Activated naive CD8-positive, alpha-beta T cell treated with anti-CD3 and anti-CD28 coated beads for 36 hours (primary cell): ENCODE data around the gene ACTN2. TPM values are rescaled to one million over a fixed set of nuclear protein-coding genes. Genes with fewer than 3 reads are reported as not detected.
"Not testable (repeated sequence)": the region's sequence is repeated elsewhere in the genome, so short reads cannot be mapped to it uniquely, and the experiment has no call there.

Source experiments
- DNase-seq: peaks from one replicate; pipeline ENCODE4 v3.0.0; 2021
- H3K27ac Mint-ChIP-seq: one replicate; pipeline ENCODE4 v1.8.0; 2022; ENCODE audit warnings: mild to moderate bottlenecking, moderate library complexity, mixed read lengths
- H3K27me3 Mint-ChIP-seq: one replicate; pipeline ENCODE4 v1.8.0; 2022; ENCODE audit warnings: mild to moderate bottlenecking, mixed read lengths
- H3K36me3 Mint-ChIP-seq: one replicate; pipeline ENCODE4 v1.8.0; 2021; ENCODE audit warnings: mild to moderate bottlenecking, mixed read lengths
- H3K4me1 Mint-ChIP-seq: one replicate; pipeline ENCODE4 v1.8.0; 2021; ENCODE audit warnings: mixed read lengths
- H3K4me3 Mint-ChIP-seq: one replicate; pipeline ENCODE4 v1.8.0; 2022; ENCODE audit warnings: mild to moderate bottlenecking, moderate library complexity, mixed read lengths
- H3K9me3 Mint-ChIP-seq: one replicate; pipeline ENCODE4 v1.8.0; 2022; ENCODE audit warnings: mixed read lengths
- total RNA-seq, 2 experiments: library from RNA; stranded (reverse); gene quantifications; one replicate each; pipeline ENCODE4 v1.2.3, GENCODE V29; 2021

Gene ACTN2
- under 1 TPM; 0.37 to 0.38 TPM for total RNA-seq

DNA sequence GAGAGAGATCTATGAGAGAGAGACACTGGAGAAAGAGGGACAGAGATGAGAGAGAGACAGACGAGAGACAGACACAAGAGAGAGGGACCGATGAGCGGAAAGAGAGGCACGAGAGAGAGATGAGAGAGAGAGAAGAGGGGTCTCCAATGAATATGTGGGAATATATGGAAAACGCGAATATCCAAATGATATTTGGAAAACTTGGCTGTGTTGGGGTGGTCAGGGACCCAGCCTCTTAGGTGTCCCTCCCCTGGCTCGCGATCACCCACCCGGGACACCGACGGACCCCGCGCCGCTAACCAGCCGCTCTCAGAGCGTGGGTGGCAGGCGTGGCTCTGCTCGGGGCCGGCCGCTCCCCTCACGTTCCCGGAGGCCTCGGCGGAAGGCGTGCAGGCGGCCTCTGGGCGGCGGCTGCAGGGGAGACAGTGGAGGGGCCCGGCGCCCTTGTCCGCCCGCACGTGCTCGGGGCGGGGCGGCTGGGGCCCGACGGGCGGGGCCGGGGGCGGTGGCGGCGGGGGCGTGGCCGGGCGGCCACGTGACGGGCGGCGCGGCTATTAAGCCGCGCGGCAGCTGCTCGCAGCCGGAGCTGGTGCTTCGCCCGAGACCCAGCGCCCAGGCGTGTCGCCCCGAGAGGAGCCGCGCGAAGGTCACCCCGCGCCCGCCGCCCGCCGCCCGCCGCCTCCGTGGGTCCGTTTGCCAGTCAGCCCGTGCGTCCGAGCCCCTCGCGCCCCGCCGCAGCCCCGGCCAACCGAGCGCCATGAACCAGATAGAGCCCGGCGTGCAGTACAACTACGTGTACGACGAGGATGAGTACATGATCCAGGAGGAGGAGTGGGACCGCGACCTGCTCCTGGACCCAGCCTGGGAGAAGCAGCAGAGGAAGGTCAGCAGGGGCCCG lies at the start of gene ACTN2:
ACTN2 (plus strand) TSS at position 583 of the 898 bp plus-strand sequence; CDS start at position 758, 175 bp downstream.
- peaks cover 43% of the 10 kb centered on the region for H3K27me3 Mint-ChIP-seq
- H3K36me3 Mint-ChIP-seq = peaks cover 2% of the 10 kb centered on the region
- H3K27ac Mint-ChIP-seq = no peak within 1 kb of the TSS
- H3K4me3 Mint-ChIP-seq = peak within 1 kb of the TSS; percentile 68
- peaks cover 5% of the 10 kb centered on the region for H3K9me3 Mint-ChIP-seq
- DNase-seq = peak; percentile 56
- H3K4me1 Mint-ChIP-seq = peaks cover 11% of the 10 kb centered on the region

DNA sequence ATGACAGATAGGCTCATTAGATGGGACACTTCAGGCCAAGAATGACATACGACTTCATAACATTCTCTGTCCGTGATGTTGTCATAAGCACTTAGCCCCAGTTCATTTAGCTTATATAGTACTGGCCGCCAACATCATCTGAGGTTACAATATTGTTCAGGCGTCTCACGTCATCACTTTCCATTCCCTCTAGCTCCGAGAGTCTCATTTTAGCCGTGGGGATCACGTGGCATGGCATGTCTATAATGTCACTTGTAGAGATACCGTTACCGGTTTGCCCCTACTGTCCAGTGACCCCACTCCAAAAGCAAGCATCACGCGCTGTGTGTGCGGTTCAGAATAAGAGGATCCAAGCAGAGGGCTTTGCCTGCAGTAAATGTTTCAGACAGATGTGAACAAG lies 47.4 kb upstream of the ACTN2 start:
- DNase-seq = no peak
- H3K4me1 Mint-ChIP-seq = no peaks in the 10 kb centered on the region
- no peak overlapping the region for H3K4me3 Mint-ChIP-seq
- no peak overlapping the region for H3K27ac Mint-ChIP-seq
- H3K9me3 Mint-ChIP-seq = no peaks in the 10 kb centered on the region
- peaks cover 19% of the 10 kb centered on the region for H3K27me3 Mint-ChIP-seq
- H3K36me3 Mint-ChIP-seq = no peaks in the 10 kb centered on the region

DNA sequence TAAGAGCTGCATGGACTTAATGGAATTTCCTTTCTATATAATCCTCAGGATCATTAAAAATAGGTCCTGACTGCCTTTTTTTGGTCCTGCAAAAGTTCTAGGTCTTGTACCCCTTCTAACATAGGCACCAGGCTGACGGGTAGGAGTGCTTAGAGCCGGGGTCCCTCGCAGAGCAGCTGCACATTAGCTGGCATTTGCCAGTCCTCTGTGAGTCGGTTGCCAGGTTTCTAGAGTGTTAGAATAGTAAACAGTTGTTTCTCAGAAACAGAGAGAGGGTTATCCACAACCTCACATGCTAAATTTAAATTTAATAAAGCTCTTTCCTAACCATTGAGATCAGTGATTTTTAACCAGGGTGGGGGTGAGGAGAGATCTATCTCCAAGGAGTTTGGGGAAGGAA lies 46.6 kb upstream of the ACTN2 start:
- Mint-ChIP-seq H3K9me3 (no peaks in the 10 kb centered on the region), H3K4me1 (no peaks in the 10 kb centered on the region)

DNA sequence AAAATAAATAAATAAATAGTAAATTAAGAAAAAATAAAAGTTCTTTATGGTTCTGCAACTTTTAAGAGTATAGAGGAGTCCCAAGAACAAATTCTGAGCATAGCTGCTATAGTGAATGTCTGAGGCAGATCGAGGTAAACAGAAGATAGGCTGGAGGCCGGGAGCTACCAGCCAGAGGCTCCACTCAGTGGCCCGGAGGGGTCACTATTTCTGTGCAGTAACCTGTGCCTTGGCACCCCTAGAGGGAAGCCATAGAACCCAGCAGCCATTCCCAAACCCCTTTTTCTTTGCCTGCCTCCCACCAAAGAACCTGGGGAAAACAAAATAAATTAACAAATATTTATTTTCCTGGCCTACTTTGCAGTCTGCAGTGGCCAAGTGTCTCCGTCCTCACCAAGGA lies 43.5 kb upstream of the ACTN2 start:
- Mint-ChIP-seq H3K27ac (no peak overlapping the region), H3K9me3 (no peaks in the 10 kb centered on the region), H3K36me3 (no peaks in the 10 kb centered on the region), H3K4me3 (no peak overlapping the region), H3K4me1 (no peaks in the 10 kb centered on the region), H3K27me3 (peaks cover 6% of the 10 kb centered on the region)
- no peak for DNase-seq

More for the DNA sequence above, 46.6 kb upstream of the ACTN2 start:
- Mint-ChIP-seq H3K4me3 (no peak overlapping the region), H3K27me3 (peaks cover 14% of the 10 kb centered on the region), H3K36me3 (no peaks in the 10 kb centered on the region), H3K27ac (no peak overlapping the region)
- DNase-seq = no peak

DNA sequence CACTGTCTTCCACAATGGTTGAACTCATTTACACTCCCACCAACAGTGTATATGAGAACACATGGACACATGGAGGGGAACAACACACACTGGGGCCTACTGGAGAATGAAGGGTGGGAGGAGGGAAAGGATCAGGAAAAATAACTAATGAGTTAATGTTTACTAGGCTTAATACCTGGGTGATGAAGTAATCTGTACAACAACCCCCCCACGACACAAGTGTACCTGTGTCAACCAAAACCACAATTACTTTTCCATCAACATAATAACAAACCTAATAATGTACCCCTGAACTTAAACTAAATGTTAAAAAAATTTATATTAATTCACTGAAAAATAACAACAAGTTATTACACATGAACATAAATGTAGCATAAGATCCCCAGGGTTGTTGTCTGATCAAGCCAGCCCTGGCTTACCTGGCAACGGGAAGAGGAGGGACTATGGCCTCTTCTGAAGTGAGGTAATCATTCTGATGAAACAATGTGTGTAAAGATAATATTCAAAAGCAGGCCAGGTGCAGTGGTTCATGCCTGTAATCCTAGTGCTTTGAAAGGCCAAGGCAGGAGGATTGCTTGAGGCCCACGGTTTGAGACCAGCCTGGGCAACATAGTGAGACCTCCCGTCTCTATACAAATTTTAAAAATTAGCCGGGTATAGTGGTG lies 41.2 kb upstream of the ACTN2 start:
- peaks cover 3% of the 10 kb centered on the region for H3K27me3 Mint-ChIP-seq
- no peak overlapping the region for H3K27ac Mint-ChIP-seq
- H3K4me3 Mint-ChIP-seq = no peak overlapping the region
- no peaks in the 10 kb centered on the region for H3K4me1 Mint-ChIP-seq
- no peak for DNase-seq
- H3K36me3 Mint-ChIP-seq = no peaks in the 10 kb centered on the region
- no peaks in the 10 kb centered on the region for H3K9me3 Mint-ChIP-seq

DNA sequence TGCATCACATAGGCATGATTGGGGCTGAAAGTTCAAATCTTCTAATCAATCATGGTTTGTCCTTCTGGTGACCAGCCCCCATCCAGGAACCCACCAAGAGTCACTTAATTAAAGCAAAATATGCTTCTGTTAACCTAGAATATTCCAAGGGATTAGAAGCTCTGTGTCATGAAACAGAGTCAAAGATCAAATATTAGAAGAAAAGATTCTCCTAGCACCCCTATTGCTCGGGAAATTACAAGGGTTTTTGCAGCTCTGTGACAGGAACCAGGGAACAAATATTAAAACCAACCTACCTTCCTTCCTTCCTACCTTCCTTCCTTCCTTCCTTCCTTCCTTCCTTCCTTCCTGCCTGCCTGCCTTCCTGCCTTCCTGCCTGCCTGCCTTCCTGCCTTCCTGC lies 31.8 kb upstream of the ACTN2 start:
- Mint-ChIP-seq H3K4me3 (no peak overlapping the region), H3K27ac (no peak overlapping the region), H3K4me1 (no peaks in the 10 kb centered on the region), H3K27me3 (peaks cover 16% of the 10 kb centered on the region), H3K9me3 (no peaks in the 10 kb centered on the region), H3K36me3 (no peaks in the 10 kb centered on the region)
- no peak for DNase-seq

DNA sequence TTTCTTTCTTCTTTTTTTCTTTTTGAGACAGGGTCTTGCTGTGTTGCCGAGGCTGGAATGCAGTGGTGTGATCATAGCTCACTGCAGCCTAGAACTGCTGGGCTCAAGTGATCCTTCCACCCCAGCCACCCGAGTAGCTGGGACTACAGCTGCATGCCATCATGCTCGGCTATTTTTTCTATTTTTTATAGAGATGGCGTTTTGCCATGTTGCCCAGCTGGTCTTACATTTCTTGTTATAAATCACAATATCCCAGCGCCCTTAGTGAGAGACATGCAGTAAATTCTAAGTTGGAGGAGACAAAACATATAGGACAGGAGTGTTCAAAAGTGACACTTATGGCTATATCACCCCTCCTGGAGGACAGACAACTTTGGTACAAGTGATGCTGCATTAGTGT lies 31.3 kb upstream of the ACTN2 start:
- Mint-ChIP-seq H3K4me3 (no peak overlapping the region), H3K27me3 (peaks cover 16% of the 10 kb centered on the region), H3K27ac (no peak overlapping the region), H3K36me3 (no peaks in the 10 kb centered on the region), H3K9me3 (no peaks in the 10 kb centered on the region), H3K4me1 (no peaks in the 10 kb centered on the region)
- DNase-seq = no peak

DNA sequence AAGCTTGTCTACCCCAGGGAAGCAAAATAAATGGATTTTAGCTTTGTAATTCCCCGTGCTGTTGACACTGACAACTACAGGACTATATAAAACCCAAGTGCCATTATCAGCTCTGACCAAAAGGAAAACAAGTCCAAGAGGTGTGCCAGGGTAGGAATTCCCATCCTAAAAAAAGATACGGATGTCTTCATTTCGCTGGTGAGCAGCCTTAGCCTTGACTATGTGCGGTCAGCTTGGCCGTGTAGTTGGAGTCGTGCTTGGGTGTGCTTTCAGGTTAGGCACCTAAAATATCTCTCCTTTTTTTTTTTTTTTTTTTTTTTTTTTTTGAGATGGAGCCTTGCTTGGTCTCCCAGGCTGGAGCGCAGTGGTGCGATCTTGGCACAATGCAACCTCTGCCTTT lies 28.9 kb upstream of the ACTN2 start:
- Mint-ChIP-seq H3K27me3 (peaks cover 16% of the 10 kb centered on the region), H3K9me3 (no peaks in the 10 kb centered on the region), H3K36me3 (no peaks in the 10 kb centered on the region), H3K4me3 (no peak overlapping the region), H3K4me1 (no peaks in the 10 kb centered on the region), H3K27ac (no peak overlapping the region)
- DNase-seq = no peak

DNA sequence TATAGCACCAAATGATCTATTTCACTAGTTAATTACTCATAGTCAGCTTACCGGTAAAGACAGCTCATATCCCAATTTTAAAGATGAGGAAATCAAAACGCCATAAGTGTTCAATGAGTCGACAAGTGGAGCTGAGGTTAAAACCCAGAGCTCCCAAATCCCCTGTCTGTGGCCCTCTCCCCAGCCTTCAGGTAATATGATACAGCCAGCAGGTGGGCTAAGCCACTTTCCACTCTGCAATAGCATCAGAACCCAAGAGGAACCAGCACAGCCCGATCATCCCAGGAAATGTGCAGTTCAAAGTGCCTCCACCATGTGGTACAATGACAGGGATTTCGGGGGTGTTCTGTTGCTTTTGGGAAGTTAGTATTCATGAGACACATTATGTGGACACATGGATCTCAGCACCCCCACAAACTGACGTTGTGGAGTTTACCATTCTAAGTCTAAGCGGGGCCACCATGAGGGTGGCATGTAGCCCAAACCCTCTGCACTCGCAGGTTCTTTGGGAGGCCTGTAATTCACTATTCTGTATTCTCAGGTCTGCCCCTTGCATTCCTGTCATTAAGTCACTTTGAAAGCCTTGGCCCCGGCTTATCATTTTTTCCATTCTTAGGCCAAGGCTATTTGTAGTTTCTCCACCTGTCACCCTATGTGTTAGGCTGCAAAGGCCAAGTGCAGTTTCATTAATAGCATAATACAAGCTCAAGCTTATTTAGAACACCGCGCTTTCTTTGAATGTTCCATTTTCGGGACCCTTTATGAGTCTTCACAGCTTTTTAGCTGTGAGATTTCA lies 26.3 kb upstream of the ACTN2 start:
- Mint-ChIP-seq H3K27ac (no peak overlapping the region), H3K27me3 (peaks cover 12% of the 10 kb centered on the region), H3K36me3 (no peaks in the 10 kb centered on the region), H3K9me3 (no peaks in the 10 kb centered on the region), H3K4me3 (no peak overlapping the region), H3K4me1 (peaks cover 3% of the 10 kb centered on the region)
- no peak for DNase-seq

DNA sequence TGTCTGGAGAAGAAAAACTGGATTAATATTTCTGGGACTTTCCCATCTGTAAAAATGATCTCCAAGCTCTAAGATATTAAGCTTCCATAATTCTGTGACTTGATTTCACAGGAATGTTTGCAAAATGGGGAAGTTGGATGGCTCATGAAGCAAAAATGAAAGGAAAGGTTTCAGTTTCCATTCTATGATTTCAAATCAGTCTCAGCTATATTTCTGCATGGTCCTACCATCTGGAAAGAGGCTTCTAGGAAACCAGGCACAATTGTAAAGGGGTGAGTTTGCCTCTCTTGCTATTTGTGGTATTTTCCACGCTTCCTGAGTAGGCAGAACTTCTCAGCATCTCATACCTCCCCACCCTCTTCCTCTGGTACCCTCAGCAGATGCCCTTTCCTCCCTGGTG lies 22.4 kb upstream of the ACTN2 start:
- H3K9me3 Mint-ChIP-seq = peaks cover 3% of the 10 kb centered on the region
- no peak for DNase-seq
- H3K4me1 Mint-ChIP-seq = peaks cover 3% of the 10 kb centered on the region
- peaks cover 3% of the 10 kb centered on the region for H3K27me3 Mint-ChIP-seq
- no peaks in the 10 kb centered on the region for H3K36me3 Mint-ChIP-seq
- H3K4me3 Mint-ChIP-seq = no peak overlapping the region
- no peak overlapping the region for H3K27ac Mint-ChIP-seq

DNA sequence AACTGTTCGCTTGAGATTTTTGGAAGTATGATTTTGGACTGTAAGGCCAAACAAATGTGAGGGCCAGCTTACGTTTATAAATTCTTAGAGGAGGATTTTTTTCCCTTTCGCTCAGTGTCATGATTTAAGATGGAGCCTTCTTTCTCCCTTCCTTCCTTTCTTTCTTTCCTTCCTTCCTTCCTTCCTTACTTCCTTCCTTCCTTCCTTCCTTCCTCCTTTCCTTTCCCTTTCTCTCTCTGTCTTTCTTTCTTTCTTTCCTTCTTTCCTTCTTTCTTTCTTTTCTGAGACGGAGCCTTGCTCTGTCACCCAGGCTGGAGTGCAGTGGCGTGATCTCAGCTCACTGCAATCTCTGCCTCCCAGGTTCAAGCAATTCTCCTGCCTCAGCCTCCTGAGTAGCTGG lies 17.4 kb upstream of the ACTN2 start:
- peaks cover 24% of the 10 kb centered on the region for H3K27me3 Mint-ChIP-seq
- DNase-seq, H3K9me3 Mint-ChIP-seq, H3K27ac Mint-ChIP-seq, H3K4me3 Mint-ChIP-seq, H3K36me3 Mint-ChIP-seq, H3K4me1 Mint-ChIP-seq: not testable (repeated sequence)

DNA sequence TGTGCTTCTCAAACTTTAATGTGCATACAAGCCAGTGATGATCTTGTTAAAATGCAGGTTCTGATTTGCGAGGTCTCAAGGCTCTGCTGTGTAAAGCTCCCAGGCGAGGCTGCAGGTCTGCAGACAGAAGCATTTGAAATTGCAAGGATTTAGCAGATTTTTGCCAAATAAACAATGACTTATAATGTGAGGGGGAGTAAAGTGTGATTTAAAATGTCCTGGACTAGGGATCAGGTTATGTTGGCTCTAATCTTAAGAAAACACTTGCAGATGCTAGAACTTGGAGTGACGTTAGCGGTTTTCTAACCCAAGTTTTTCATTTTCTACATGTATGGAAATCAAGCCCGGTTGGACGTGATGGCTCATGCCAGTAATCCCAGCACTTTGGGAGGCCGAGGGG lies 16.2 kb upstream of the ACTN2 start:
- Mint-ChIP-seq H3K4me1 (no peaks in the 10 kb centered on the region), H3K36me3 (peaks cover 1% of the 10 kb centered on the region), H3K9me3 (peaks cover 3% of the 10 kb centered on the region), H3K4me3 (no peak overlapping the region), H3K27ac (no peak overlapping the region), H3K27me3 (peaks cover 28% of the 10 kb centered on the region)
- no peak for DNase-seq

DNA sequence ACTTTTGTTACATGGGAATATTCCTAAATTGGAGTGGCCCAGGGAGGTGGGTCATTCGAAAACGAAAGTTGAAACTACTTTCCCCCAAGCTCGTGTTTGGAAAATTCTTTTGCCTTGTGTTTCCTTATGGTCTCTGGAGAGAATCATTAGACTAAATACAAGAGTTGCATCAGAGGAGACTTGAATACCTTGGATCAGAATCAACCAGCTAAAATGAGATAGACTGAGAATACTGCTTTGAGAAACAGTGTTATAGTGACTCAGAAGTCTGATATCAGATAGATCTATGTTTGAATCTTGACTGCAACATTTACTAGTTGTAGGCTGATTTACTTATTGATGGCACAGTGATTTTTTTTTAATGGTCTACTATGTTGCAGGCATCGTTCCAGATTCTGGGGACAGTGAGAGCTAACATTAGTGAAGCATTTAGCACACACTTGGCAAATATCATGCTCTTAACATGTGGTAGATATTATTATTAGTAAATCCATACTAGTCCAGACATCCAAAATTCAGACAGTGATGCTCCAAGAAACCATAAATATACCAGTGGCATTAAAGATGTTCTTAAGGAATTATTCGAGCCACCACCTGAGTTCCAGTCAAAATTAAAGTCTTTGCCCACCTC lies 12.9 kb upstream of the ACTN2 start:
- Mint-ChIP-seq H3K4me1 (no peaks in the 10 kb centered on the region), H3K36me3 (peaks cover 1% of the 10 kb centered on the region), H3K4me3 (no peak overlapping the region), H3K27me3 (peaks cover 25% of the 10 kb centered on the region), H3K27ac (no peak overlapping the region), H3K9me3 (no peaks in the 10 kb centered on the region)
- DNase-seq = no peak

DNA sequence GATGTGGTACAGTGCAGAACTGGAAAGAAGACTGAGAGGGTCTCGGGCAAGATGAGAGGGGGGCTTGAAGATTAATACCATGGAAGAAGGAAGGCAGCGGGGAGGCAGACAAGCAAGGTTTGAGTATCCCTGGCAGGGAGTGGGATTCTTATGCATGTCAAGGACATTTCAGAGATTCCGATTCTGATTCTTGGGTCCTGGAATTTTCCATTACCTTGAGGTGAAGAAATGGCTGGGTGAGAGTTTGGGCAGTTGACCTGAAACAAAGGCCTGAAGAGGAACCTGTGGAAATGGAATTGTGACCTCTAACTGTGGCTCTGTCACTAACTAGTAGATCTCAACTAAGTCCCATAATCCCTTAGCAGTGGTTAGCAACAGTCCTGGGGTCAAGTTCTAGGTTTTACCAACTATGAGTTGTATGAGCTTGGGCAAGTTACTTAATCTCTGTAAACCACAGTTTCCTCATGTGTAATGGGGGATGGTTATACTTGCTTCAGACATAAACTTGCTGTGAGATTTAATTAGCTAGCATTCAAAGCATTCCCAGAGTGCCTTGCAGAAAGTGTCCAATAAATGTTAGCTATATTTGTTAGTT lies 8.6 kb upstream of the ACTN2 start:
- Mint-ChIP-seq H3K4me3 (no peak overlapping the region), H3K27me3 (peaks cover 28% of the 10 kb centered on the region), H3K9me3 (no peaks in the 10 kb centered on the region), H3K4me1 (no peaks in the 10 kb centered on the region), H3K36me3 (no peaks in the 10 kb centered on the region), H3K27ac (no peak overlapping the region)
- DNase-seq = no peak
